ENCODE results near the gene KCNJ11.

KCNJ11 gene

GRCh38 chr11:17375547-17375946 lies 12.9 kb downstream of the KCNJ11 start:
- H3K4me3 ChIP-seq (ENCODE audit: control insufficient read depth, low read depth, low read length) = no peak overlapping the region
- TF ChIP-seq, protein P1, sequence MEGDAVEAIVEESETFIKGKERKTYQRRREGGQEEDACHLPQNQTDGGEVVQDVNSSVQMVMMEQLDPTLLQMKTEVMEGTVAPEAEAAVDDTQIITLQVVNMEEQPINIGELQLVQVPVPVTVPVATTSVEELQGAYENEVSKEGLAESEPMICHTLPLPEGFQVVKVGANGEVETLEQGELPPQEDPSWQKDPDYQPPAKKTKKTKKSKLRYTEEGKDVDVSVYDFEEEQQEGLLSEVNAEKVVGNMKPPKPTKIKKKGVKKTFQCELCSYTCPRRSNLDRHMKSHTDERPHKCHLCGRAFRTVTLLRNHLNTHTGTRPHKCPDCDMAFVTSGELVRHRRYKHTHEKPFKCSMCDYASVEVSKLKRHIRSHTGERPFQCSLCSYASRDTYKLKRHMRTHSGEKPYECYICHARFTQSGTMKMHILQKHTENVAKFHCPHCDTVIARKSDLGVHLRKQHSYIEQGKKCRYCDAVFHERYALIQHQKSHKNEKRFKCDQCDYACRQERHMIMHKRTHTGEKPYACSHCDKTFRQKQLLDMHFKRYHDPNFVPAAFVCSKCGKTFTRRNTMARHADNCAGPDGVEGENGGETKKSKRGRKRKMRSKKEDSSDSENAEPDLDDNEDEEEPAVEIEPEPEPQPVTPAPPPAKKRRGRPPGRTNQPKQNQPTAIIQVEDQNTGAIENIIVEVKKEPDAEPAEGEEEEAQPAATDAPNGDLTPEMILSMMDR (conservative IDR thresholded peaks at IDR 0.05; ENCODE audit: control insufficient read depth, insufficient read depth, low read depth, low read length) = no peak
- DNase-seq (ENCODE audit: low read depth) = no peak

DNA sequence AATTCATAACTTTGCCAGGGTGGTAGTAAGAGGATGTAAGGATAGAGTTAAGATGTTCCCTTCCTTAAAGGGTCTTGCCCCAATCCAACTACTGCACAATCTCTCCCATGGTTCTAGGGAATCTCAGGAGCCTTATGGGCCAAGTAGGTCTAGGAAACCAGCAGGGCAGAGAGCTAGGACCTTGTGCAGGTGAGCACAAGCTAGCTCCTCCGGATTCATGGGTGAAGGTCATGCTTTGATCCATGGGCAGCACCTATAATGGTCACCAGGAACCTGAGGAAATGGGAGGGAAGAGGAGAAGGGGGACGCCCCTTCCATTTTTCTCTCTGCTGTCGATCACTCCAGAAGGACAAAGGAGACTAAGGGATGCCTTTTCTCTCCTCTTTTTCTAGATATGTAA lies 16.8 kb downstream of the KCNJ11 start:
- H3K4me3 ChIP-seq (ENCODE audit: control insufficient read depth, low read depth, low read length) = no peak overlapping the region
- DNase-seq (ENCODE audit: low read depth) = peak; percentile 62
- TF ChIP-seq, protein P1 (conservative IDR thresholded peaks at IDR 0.05; ENCODE audit: control insufficient read depth, insufficient read depth, low read depth, low read length) = no peak

- TF ChIP-seq, protein P1 (conservative IDR thresholded peaks at IDR 0.05; ENCODE audit: control insufficient read depth, insufficient read depth, low read depth, low read length) = no peak
- DNase-seq (ENCODE audit: low read depth) = no peak
- H3K4me3 ChIP-seq (ENCODE audit: control insufficient read depth, low read depth, low read length) = no peak overlapping the region
Measured at GRCh38 chr11:17369684-17370243, 18.7 kb downstream of the KCNJ11 start.

DNA sequence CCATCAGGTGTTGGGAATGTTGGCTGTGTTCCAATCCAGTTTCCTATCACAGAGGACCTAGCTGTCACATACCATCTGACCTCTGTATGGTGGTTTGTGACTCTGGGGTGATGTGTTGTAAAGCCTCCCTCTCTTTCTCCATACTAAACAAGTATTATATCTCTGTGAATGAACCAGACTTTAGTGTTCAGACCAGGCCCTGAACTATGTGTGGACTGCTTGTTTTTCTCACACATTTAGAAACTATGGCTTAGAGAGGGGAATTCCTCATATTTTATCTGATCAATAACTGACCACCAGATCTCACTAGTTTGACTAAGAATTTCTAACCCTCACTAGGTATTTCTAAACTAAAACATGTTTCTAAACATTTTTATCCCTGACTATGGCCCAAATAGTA lies 19.4 kb downstream of the KCNJ11 start:
- H3K4me3 ChIP-seq (ENCODE audit: control insufficient read depth, low read depth, low read length) = no peak overlapping the region
- DNase-seq (ENCODE audit: low read depth) = no peak
- TF ChIP-seq, protein P1 (conservative IDR thresholded peaks at IDR 0.05; ENCODE audit: control insufficient read depth, insufficient read depth, low read depth, low read length) = no peak

DNA sequence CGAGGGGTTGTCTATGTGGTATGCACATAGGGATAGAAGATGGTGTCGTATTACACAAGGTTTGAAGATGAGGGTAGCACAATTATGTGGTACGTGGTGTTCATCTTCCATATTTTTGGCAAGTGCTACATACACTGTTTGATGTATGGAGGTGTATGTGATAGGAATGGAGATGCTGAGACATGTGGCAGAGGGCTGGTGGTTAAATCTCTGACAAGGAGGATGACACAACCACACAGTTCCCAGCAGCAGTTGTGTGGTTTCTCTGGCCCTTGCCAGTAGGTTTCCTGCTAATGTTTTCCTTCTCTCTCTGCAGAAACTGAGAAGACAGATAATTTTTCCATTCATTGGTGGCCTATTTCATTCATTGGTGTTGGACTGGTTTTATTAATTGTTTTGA lies 19.9 kb downstream of the KCNJ11 start:
- H3K4me3 ChIP-seq (ENCODE audit: control insufficient read depth, low read depth, low read length) = no peak overlapping the region
- TF ChIP-seq, protein P1 (conservative IDR thresholded peaks at IDR 0.05; ENCODE audit: control insufficient read depth, insufficient read depth, low read depth, low read length) = no peak
- DNase-seq (ENCODE audit: low read depth) = no peak

DNA sequence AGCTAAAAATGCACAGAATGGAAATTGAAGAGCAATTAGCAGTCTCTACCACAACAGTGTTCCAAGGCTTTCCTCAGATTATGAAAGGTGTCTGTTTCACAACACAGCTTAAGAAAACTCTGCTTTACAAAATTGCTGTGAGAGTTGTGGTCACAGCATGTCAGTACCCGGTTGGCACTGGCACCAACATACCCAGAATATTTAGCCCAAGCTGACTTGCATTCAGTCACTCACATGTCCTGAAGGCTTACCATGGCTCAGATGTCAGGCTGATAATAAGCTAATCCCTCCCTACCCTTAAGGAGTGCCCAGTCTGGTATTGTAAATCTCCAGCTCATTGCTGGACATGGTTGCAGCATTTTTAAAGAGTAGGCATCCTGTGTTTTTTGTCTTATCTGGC lies 22.0 kb downstream of the KCNJ11 start:
- no peak overlapping the region for H3K4me3 ChIP-seq (ENCODE audit: control insufficient read depth, low read depth, low read length)
- DNase-seq (ENCODE audit: low read depth) = no peak
- TF ChIP-seq, protein P1 (conservative IDR thresholded peaks at IDR 0.05; ENCODE audit: control insufficient read depth, insufficient read depth, low read depth, low read length) = no peak

DNA sequence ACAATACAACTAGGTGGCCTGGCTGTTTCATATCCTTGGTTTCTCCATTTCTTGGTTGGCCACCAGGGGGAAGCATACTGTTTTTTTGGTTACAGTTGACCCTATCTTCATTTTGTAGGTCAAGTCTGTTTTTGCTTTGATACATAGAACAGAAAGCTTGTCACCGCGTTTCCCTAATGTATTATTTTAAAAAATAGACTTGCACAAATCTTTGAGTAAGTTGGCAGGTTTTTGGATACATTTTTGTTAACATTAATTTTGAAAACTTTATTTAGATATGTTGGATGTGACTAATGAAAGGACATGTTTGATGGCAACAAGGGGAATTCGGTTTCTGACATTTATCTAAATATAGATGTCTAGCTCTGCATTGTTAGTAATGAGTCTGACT lies 33.9 kb downstream of the KCNJ11 start:
- DNase-seq (ENCODE audit: low read depth) = peak; percentile 84
- H3K4me3 ChIP-seq (ENCODE audit: control insufficient read depth, low read depth, low read length) = no peak overlapping the region
- TF ChIP-seq, protein P1 (conservative IDR thresholded peaks at IDR 0.05; ENCODE audit: control insufficient read depth, insufficient read depth, low read depth, low read length) = peak; percentile 70

Measured in fibroblast of mammary gland (primary cell).